Muscle of leg (tissue), 11 donors: ENCODE data around the gene GALNT18. TPM values are rescaled to one million over a fixed set of nuclear protein-coding genes. Genes with fewer than 3 reads are reported as not detected.
A peak's percentile ranks its signal among the peaks of the same experiment; 100 is the strongest.

Source experiments
- DNase-seq: peaks from one replicate; pipeline ENCODE4 v3.0.0; 2013
- H3K27ac ChIP-seq: one replicate; pipeline ENCODE4 v1.5.1; 2013; ENCODE audit warnings: mild to moderate bottlenecking, low read length, control low read depth
- H3K27me3 ChIP-seq: one replicate; pipeline ENCODE4 v1.6.1; 2013; ENCODE audit warnings: low read length; ENCODE audit not compliant: control insufficient read depth, insufficient read depth
- H3K36me3 ChIP-seq: one replicate; pipeline ENCODE4 v1.6.1; 2013; ENCODE audit warnings: low read length; ENCODE audit not compliant: control insufficient read depth, insufficient read depth
- H3K4me1 ChIP-seq: one replicate; pipeline ENCODE4 v1.6.1; 2013; ENCODE audit warnings: low read length; ENCODE audit not compliant: control insufficient read depth, insufficient read depth
- H3K4me3 ChIP-seq: one replicate; pipeline ENCODE4 v1.5.1; 2013; ENCODE audit warnings: low read length, control low read depth
- H3K9me3 ChIP-seq: replicated peaks from 2 replicates; pipeline ENCODE4 v1.6.1; 2013; ENCODE audit warnings: low read depth, low read length; ENCODE audit not compliant: control insufficient read depth
- WGBS: methylation state at CpG from one replicate; pipeline ENCODE4 v1.1.5; 2013; ENCODE audit warnings: missing lambda C conversion rate; ENCODE audit not compliant: insufficient coverage; 5-methylcytosine and 5-hydroxymethylcytosine counted together
- polyA plus RNA-seq, 8 donors: library from polyadenylated mRNA; unstranded; fragments of 120-200 nt; gene quantifications; one replicate each; pipeline versions ENCODE4 v1.2.1 to v1.2.3, GENCODE V29; 2013; ENCODE audit warnings: inconsistent platforms in 1 of 8, low replicate concordance in 1 of 8; ENCODE audit not compliant: insufficient read length in 8 of 8, insufficient read depth in 1 of 8
- total RNA-seq: library from RNA; stranded (reverse); fragments of 120-200 nt; gene quantifications from one replicate; pipeline ENCODE4 v1.2.4, GENCODE V29; 2013

Gene GALNT18
- total and polyA plus RNA-seq, 9 donors, result 7.7 to 17.7 (median 11.6) TPM

DNA sequence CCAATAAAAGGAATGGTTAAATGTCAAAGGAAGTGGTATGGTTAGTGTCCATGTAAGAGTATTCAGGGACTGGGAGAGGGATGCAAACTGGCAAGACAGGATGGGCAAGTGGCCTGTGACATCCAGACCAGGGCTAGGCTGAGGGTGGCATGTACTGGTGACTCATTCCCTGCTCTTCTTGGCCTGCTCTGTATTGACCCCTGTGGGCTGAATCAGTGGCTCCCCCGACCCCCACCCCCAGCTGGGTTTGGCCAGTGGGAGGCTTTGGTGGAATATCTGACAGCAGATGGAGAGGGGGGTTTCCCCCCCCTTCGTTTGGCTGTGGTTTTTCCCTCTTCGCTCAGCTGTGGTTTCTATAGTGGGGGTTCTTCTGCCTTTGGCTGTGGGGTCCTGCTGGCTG is 356.5 kb downstream of the GALNT18 start:
- Histone ChIP-seq H3K4me1 (peaks cover 3% of the 10 kb centered on the region), H3K4me3 (no peak overlapping the region), H3K27ac (no peak overlapping the region), H3K9me3 (no peaks in the 10 kb centered on the region), H3K36me3 (no peaks in the 10 kb centered on the region), H3K27me3 (peaks cover 3% of the 10 kb centered on the region)
- WGBS, result no CpG with 5 or more reads among the region's 3 CpGs
- no peak for DNase-seq

DNA sequence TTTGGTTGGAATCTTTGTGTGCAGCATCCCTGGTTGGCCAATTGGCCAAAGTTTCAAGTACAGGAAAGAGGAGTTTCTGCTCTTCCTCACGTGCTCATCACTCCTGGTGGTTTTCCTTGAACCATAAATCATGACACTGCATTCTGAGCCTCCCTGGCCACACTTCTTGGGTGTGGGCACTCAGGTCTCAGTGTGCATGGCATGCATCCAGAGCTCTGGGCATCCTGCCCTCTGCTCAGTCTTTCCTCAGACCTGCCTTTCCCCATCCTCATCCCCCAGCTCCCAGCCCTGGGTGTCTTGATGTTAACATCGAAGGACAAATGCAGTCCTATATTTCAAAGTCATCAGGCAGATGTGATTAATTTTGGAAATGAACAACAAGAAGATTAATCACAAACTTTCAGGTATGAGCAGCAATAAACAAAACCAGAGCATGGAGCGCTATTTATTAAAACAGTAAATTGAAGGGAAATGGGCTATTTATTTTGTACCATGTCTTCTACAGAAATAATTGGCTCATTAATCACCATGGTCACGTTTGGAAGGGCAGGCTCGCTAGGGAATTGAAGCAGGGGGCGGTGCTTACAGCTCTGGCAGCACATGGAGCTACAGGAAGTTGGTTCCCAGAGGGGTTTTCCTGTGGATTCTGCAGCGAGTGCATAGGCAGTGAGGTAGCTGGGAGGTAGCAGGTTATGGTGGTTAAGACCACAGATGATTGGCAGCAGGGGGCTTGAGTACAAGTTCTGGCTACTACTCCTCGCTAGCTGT is 358.4 kb downstream of the GALNT18 start:
- H3K27me3 ChIP-seq, result peaks cover 3% of the 10 kb centered on the region
- no peaks in the 10 kb centered on the region for H3K9me3 ChIP-seq
- no peak overlapping the region for H3K4me3 ChIP-seq
- no peaks in the 10 kb centered on the region for H3K36me3 ChIP-seq
- peak; percentile 36 for DNase-seq
- 15% methylated on average over 5 of the region's 8 CpGs for WGBS
- H3K27ac ChIP-seq, result no peak overlapping the region
- H3K4me1 ChIP-seq, result peaks cover 3% of the 10 kb centered on the region

DNA sequence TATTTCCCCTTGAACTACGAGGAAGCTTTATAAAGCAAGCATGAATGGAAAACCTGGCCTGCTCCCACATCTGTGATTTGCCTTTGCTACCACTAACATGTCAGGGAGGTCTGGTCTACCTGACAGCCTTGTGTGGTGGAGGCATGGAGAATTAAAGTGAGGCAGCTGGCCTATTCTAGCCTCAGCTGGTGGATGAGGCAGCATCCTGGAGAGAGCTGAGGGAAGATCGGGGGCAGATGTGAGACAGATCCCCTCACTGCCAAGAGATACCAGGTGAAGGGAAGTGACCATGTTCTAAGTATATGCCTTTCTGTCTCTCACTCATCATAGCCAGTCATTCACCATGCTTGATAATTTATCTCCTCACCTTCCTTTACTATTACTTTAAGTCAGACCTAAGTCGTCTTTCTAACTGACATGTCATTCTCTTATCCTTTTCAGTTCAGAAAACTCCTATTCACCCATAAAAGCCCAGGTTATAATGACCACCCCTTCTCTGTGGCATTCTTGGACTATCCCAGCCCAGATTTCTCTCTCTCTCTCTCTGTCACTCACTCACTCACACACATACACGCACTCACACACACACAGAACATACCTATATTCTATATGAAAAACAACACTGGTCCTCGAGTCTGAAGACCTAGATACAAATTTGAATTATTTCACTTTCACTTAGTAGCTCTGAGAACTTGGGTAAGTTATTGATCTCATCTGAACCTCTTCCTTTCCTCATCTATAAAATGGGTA is 359.5 kb downstream of the GALNT18 start:
- H3K27me3 ChIP-seq, result peaks cover 3% of the 10 kb centered on the region
- H3K4me1 ChIP-seq, result peaks cover 3% of the 10 kb centered on the region
- H3K9me3 ChIP-seq, result no peaks in the 10 kb centered on the region
- DNase-seq, result no peak
- 100% methylated on average over 2 of the region's 5 CpGs for WGBS
- no peak overlapping the region for H3K4me3 ChIP-seq
- H3K36me3 ChIP-seq, result no peaks in the 10 kb centered on the region
- H3K27ac ChIP-seq, result no peak overlapping the region

DNA sequence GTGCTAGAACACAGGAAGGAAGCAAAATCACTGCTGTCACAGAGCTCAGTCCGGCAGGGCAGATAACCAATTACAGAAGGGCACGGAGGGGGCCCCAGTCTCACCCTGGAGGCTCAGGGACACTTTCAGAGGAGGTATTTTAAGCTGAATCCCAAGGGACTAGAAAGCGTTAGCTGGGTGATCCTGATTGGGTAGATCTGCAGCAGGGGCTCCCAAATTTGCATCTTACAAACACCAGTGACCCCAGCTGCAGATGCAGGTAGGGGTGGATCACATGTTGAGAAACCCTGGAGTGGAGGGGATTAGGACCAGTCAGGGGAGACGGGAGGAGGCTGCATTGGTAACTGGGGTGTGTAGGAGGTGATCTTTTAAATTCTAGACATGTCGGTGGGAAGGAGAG is 360.2 kb downstream of the GALNT18 start:
- no peaks in the 10 kb centered on the region for H3K36me3 ChIP-seq
- 51% methylated on average over 4 of the region's 5 CpGs for WGBS
- peaks cover 3% of the 10 kb centered on the region for H3K27me3 ChIP-seq

DNA sequence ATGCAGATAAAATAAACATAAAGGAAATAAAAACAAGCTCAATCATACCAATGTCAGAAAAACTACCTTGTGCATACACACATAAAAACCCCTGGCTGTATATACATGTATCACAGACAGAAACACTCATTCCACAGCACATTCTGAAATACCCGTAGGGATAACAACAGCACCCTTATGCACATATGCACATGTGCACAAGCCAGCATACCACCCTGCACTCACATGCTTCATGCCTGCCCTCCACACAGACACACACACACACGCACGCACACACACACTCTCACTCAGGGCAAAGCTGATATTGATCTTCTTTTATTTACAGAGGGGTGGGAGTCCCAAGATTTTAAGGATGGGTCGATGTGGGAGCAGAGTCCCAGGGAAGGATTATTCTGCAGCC is 360.9 kb downstream of the GALNT18 start:
- 71% methylated on average over 1 of the region's 4 CpGs for WGBS
- Histone ChIP-seq H3K36me3 (no peaks in the 10 kb centered on the region), H3K27ac (no peak overlapping the region)

More for the DNA sequence above, 360.2 kb downstream of the GALNT18 start:
- Histone ChIP-seq H3K9me3 (no peaks in the 10 kb centered on the region), H3K4me3 (no peak overlapping the region), H3K27ac (no peak overlapping the region), H3K4me1 (peaks cover 3% of the 10 kb centered on the region)
- DNase-seq, result no peak

DNA sequence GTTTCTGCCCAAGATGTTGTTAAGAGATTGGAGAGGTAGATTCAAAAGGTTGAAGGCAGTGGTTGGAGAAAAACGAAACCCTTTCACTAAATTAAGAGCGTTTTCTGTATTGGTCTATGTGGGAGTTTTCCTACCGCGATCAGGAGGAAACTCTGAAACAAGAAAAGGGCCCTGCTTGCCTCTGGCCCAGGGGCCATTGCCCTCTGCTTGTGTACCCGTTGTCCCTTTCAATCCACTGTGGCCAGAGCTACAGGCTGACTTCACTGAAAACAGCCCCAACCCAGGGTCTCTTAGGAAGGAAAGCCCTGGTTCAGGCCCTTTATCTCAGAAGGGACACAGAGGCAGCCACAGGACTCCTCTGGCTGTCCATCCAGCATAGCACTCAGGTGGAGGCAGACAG is 367.8 kb downstream of the GALNT18 start:
- peaks cover 2% of the 10 kb centered on the region for H3K27me3 ChIP-seq
- no peak overlapping the region for H3K27ac ChIP-seq
- H3K36me3 ChIP-seq, result no peaks in the 10 kb centered on the region
- H3K4me3 ChIP-seq, result no peak overlapping the region
- no peak for DNase-seq
- H3K9me3 ChIP-seq, result no peaks in the 10 kb centered on the region
- no peaks in the 10 kb centered on the region for H3K4me1 ChIP-seq
- WGBS, result 67% methylated on average over 1 of the region's 5 CpGs

More for the DNA sequence above, 360.9 kb downstream of the GALNT18 start:
- no peak for DNase-seq
- no peak overlapping the region for H3K4me3 ChIP-seq
- H3K4me1 ChIP-seq, result peaks cover 3% of the 10 kb centered on the region
- H3K27me3 ChIP-seq, result peaks cover 2% of the 10 kb centered on the region
- no peaks in the 10 kb centered on the region for H3K9me3 ChIP-seq

DNA sequence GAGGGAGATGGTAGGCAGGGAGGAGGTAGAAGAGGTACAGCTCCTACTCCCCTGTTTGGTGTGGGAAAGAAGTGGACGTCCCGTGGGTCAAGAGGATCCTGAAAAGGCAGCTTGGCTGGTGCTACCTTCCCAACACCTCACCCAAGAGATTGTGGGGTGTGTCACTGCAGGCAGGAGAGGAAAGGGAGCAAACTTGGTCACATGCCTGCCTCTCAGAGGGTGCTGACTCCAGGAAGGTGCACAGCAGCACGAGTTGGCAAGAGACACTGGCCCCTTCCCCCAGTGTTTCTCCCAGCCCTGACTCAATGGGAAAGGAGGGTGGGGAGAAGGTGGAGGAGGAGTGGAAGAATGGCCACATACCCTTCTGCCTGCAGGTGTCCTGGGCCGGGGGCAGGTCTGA is 368.3 kb downstream of the GALNT18 start:
- peaks cover 2% of the 10 kb centered on the region for H3K27me3 ChIP-seq
- H3K4me1 ChIP-seq, result no peaks in the 10 kb centered on the region
- no peak overlapping the region for H3K4me3 ChIP-seq
- DNase-seq, result no peak
- WGBS, result 100% methylated on average over 2 of the region's 4 CpGs
- H3K36me3 ChIP-seq, result no peaks in the 10 kb centered on the region
- no peak overlapping the region for H3K27ac ChIP-seq
- H3K9me3 ChIP-seq, result no peaks in the 10 kb centered on the region

DNA sequence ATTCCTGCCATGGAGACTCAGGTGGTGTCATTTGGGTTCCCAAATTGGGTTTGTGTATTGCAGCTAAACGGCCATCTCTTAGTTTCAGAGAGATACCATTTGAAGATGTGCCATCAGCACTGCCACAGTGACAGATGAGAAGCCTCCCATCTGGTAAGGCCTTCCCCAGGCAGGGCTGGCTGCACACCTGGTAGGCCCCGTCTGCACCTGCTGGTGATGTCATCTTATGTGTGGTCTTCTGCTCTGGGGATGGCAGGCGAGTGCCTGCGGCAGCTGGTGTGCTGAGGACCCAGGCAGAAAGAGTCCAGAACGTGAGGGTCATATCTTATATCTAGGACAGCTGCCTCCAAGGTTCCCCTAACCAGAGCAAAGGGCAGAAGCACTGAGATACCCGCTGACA is 369.4 kb downstream of the GALNT18 start:
- H3K27me3 ChIP-seq, result peaks cover 2% of the 10 kb centered on the region
- 67% methylated on average over 5 of the region's 6 CpGs for WGBS
- DNase-seq, result no peak
- no peak overlapping the region for H3K27ac ChIP-seq
- no peak overlapping the region for H3K4me3 ChIP-seq
- H3K4me1 ChIP-seq, result no peaks in the 10 kb centered on the region
- no peaks in the 10 kb centered on the region for H3K9me3 ChIP-seq
- no peaks in the 10 kb centered on the region for H3K36me3 ChIP-seq

DNA sequence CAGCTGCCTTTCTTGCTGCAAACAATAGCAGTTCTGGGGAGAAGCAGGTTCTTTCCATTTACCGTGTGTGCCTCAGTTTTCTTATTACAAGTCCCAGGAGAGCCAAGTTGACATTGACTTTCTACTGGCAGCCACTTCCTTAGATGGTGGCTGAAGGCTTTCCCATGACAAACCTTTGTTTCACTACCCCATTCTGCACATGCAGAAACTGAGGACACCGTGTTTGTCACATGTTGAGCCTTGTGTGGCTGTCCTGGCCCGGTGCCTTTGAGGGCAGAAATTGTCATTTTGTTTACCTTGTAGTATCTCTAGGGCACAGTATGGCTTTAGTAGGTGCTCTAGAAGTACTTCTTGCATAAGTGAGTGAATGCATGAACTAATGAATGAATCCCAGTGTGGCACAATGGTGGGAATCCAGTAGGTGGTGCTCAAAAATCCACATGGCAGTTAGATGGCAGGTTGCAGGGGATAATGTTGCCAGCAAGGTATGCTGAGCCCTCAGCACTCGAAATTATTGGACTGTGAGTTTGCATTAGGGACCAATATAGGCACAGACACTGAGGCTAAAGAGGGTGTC is 370.3 kb downstream of the GALNT18 start:
- 73% methylated on average over 4 of the region's 4 CpGs for WGBS
- Histone ChIP-seq H3K9me3 (no peaks in the 10 kb centered on the region), H3K36me3 (no peaks in the 10 kb centered on the region), H3K4me3 (no peak overlapping the region), H3K4me1 (no peaks in the 10 kb centered on the region), H3K27me3 (peaks cover 2% of the 10 kb centered on the region), H3K27ac (no peak overlapping the region)
- no peak for DNase-seq

DNA sequence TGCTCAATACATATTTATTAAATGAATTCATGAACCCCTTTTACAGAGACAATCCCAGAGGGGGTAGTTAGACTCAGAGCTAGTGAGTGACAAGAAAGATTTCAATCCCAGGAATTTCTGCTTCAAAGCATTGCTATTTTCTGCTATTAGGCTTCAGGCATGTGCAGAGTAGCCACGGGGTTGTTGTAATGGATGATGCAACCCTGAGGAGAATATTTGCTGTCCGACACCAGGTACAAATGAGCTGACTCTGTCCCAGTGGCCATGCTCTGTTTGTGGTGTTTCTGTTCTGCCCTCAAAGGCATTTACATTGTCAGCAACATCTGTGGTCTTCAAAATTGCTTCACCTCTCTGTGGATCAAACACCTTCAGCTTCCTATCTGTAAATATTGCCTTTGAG is 371.3 kb downstream of the GALNT18 start:
- Histone ChIP-seq H3K4me1 (peaks cover under 1% of the 10 kb centered on the region), H3K27ac (no peak overlapping the region)
- 43% methylated on average over 1 of the region's 2 CpGs for WGBS

More for the DNA sequence above, 371.3 kb downstream of the GALNT18 start:
- no peak for DNase-seq
- no peaks in the 10 kb centered on the region for H3K36me3 ChIP-seq
- H3K27me3 ChIP-seq, result peaks cover 2% of the 10 kb centered on the region
- H3K9me3 ChIP-seq, result no peaks in the 10 kb centered on the region
- no peak overlapping the region for H3K4me3 ChIP-seq
